MCF 10A (cell line): ENCODE measurements around the gene NOB1. TPM values are rescaled to one million over a fixed set of nuclear protein-coding genes. Genes with fewer than 3 reads are reported as not detected.
A peak's percentile ranks its signal among the peaks of the same experiment; 100 is the strongest.
"Not testable (repeated sequence)": the region's sequence is repeated elsewhere in the genome, so short reads cannot be mapped to it uniquely, and the experiment has no call there.

Experiments
- BruUV-seq: library from RNA; stranded (reverse); fragments of 400-500 nt; replicated peaks from 2 replicates; lab custom pipeline; 2021; lab: Mats Ljungman, UMichigan
- CTCF ChIA-PET: fragments of 300-600 bp; sonication (Branson Sonifier 250); formaldehyde crosslinking; extraction: SDS; loops from one replicate; lab custom pipeline; 2021; ENCODE audit warnings: antibody characterized with exemption, inconsistent platforms; lab: Yijun Ruan, JAX
- POLR2A ChIA-PET: fragments of 300-600, 350-650 bp; sonication (Branson Sonifier 250); formaldehyde crosslinking; extraction: SDS; loops from one replicate; lab custom pipeline; 2020; ENCODE audit warnings: antibody characterized with exemption, inconsistent platforms; lab: Yijun Ruan, JAX
- DNase-seq: peaks from one replicate; pipeline ENCODE4 v3.0.0-alpha.2; 2018; ENCODE audit not compliant: unreplicated experiment
- H3K27ac Mint-ChIP-seq: one replicate; pipeline ENCODE4 v1.8.0; 2022; ENCODE audit warnings: mild to moderate bottlenecking, low read depth, mixed read lengths; ENCODE audit not compliant: unreplicated experiment
- H3K27me3 Mint-ChIP-seq: one replicate; pipeline ENCODE4 v1.8.0; 2022; ENCODE audit warnings: mixed read lengths; ENCODE audit not compliant: insufficient read depth, unreplicated experiment
- H3K36me3 Mint-ChIP-seq: one replicate; pipeline ENCODE4 v1.8.0; 2022; ENCODE audit warnings: mild to moderate bottlenecking, moderate library complexity, mixed read lengths; ENCODE audit not compliant: insufficient read depth, unreplicated experiment
- H3K4me1 Mint-ChIP-seq: one replicate; pipeline ENCODE4 v1.8.0; 2022; ENCODE audit warnings: mixed read lengths; ENCODE audit not compliant: insufficient read depth, unreplicated experiment
- H3K4me3 Mint-ChIP-seq: one replicate; pipeline ENCODE4 v1.8.0; 2022; ENCODE audit warnings: mild to moderate bottlenecking, moderate library complexity, mixed read lengths; ENCODE audit not compliant: unreplicated experiment
- H3K9me3 Mint-ChIP-seq: one replicate; pipeline ENCODE4 v1.8.0; 2022; ENCODE audit warnings: mixed read lengths; ENCODE audit not compliant: unreplicated experiment
- intact Hi-C: fragments of 100-400 bp; cut with micrococcal nuclease; formaldehyde crosslinking; loops from 2 replicates; pipeline ENCODE4 v1.14.1; 2022
- total RNA-seq: library from RNA; stranded (reverse); gene quantifications from 2 replicates; pipeline ENCODE4 v1.2.3, GENCODE V29; 2022
- TF ChIP-seq, protein P1 (sequence below): fragments of 200-600 bp; IDR thresholded peaks from one replicate; pipeline ENCODE4 v1.8.0; 2022; ENCODE audit warnings: antibody characterized with exemption, mild to moderate bottlenecking; ENCODE audit not compliant: unreplicated experiment

NOB1 gene
- total RNA-seq, 1 experiment from 2014 or later, result 110 TPM

DNA sequence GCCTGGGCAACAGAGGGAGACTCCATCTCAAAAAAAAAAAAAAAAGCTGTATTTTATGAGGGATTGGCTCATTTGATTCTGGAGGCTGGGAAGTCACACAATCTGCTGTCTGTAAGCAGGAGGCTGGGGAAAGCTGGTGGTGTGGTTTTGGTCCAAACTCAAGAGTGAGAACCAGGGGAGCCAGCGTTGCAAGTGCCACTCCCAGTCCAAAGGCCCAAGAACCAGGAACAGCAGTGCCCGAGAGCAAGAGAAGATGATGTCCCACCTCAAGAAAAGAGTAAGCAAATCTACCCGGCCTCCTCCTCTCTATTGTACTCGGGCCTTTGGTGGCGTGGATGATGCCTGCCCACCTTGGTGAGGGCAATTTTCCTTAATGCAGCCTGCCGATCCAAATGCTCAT, 22.6 kb downstream of the NOB1 start:
- no peaks in the 10 kb centered on the region for H3K9me3 Mint-ChIP-seq
- peaks cover 3% of the 10 kb centered on the region for H3K4me1 Mint-ChIP-seq
- BruUV-seq, result no TSS peak
- POLR2A ChIA-PET, result interaction anchor here (1.8 kb wide), 1 partner anchor 9 kb away, joined by 4 read pairs; no protein-coding TSS in a partner anchor
- no peak for DNase-seq
- TF ChIP-seq, protein P1, sequence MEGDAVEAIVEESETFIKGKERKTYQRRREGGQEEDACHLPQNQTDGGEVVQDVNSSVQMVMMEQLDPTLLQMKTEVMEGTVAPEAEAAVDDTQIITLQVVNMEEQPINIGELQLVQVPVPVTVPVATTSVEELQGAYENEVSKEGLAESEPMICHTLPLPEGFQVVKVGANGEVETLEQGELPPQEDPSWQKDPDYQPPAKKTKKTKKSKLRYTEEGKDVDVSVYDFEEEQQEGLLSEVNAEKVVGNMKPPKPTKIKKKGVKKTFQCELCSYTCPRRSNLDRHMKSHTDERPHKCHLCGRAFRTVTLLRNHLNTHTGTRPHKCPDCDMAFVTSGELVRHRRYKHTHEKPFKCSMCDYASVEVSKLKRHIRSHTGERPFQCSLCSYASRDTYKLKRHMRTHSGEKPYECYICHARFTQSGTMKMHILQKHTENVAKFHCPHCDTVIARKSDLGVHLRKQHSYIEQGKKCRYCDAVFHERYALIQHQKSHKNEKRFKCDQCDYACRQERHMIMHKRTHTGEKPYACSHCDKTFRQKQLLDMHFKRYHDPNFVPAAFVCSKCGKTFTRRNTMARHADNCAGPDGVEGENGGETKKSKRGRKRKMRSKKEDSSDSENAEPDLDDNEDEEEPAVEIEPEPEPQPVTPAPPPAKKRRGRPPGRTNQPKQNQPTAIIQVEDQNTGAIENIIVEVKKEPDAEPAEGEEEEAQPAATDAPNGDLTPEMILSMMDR, result no peak
- H3K27me3 Mint-ChIP-seq, result no peaks in the 10 kb centered on the region
- H3K36me3 Mint-ChIP-seq, result peaks cover 4% of the 10 kb centered on the region
- intact Hi-C loops, result no loop called here
- no peak overlapping the region for H3K4me3 Mint-ChIP-seq
- CTCF ChIA-PET, result interaction anchor here (0.6 to 2.4 kb wide), 2 partner anchors 23 to 236 kb away, joined by 5 to 15 read pairs; partner anchors contain the start of gene NOB1
- no peak overlapping the region for H3K27ac Mint-ChIP-seq

DNA sequence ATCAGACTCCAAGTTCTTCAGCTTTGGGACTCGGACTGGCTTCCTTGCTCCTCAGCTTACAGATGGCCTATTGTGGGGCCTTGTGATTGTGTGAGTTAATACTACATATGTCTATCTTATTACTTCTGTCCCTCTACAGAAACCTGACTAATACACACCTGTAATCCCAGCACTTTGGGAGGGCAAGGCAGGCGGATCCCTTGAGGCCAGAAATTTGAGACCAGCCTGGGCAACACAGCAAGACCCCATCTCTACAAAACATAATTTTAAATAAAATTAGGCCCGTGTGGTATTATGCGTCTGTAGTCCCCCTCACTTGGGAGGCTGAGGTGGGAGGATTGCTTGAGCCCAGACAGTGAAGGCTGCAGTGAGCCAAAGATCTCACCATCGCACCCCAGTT, 23.4 kb downstream of the NOB1 start:
- DNase-seq, H3K36me3 Mint-ChIP-seq, intact Hi-C loops, BruUV-seq, H3K27ac Mint-ChIP-seq, H3K4me3 Mint-ChIP-seq, H3K27me3 Mint-ChIP-seq, H3K9me3 Mint-ChIP-seq: not testable (repeated sequence)
- ChIA-PET POLR2A (interaction anchor here (0.7 to 1.8 kb wide), 3 partner anchors 10 to 21 kb away, joined by 3 to 4 read pairs (median 4); no protein-coding TSS in a partner anchor), CTCF (interaction anchor here (0.6 to 2.4 kb wide), 2 partner anchors 23 to 235 kb away, joined by 5 to 15 read pairs; partner anchors contain the start of gene NOB1)
- peaks cover 11% of the 10 kb centered on the region for H3K4me1 Mint-ChIP-seq

DNA sequence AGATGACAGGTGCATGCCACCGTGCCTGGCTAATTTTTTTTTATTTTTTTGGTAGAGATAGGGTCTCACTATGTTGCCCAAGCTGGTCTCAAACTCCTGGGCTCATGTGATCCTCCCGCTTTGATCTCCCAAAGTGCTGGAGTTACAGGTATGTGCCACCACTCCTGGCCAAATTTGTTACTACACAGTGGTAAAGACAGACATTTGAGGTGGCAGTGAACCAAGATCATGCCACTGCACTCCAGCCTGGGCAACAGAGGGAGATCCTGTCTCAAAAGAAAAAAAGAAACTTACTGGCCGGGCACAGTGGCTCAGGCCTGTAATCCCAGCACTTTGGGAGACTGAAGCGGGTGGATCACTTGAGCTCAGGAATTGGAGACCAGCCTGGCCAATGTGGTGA, 25.7 kb downstream of the NOB1 start:
- Mint-ChIP-seq H3K4me1 (peaks cover 17% of the 10 kb centered on the region), H3K36me3 (peaks cover 13% of the 10 kb centered on the region)
- H3K4me3 Mint-ChIP-seq, BruUV-seq, H3K27me3 Mint-ChIP-seq, intact Hi-C loops, H3K9me3 Mint-ChIP-seq, DNase-seq, H3K27ac Mint-ChIP-seq: not testable (repeated sequence)
- CTCF ChIA-PET, result interaction anchor here (0.7 to 10.4 kb wide), 2 partner anchors 24 to 26 kb away, joined by 3 to 87 read pairs; partner anchors contain the start of gene NOB1
- POLR2A ChIA-PET, result interaction anchor here (0.9 to 6.3 kb wide), 5 partner anchors 11 to 34 kb away, joined by 4 to 138 read pairs (median 63); partner anchors contain the start of genes NOB1 and WWP2

DNA sequence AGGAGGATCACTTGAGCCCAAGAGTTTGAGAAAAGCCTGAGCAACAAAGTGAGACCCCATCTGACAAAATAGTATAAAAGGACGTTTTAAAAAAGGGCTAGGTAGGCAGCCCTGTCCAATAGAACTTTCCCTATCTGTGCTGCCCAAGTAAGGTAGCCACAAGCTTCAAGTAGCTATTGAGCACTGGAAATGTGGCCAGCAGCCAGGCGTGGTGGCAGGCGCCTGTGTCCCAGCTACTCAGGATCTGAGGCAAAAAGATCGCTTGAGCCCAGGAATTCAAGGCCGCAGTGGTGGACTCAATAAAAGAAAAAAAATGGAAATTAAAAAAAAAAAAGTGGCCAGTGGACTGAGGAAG, 26.8 kb downstream of the NOB1 start:
- no peaks in the 10 kb centered on the region for H3K27me3 Mint-ChIP-seq
- TF ChIP-seq, protein P1, result no peak
- no peak for DNase-seq
- ChIA-PET CTCF (interaction anchor here (0.7 to 10.4 kb wide), 3 partner anchors 11 to 532 kb away, joined by 4 to 87 read pairs (median 5); partner anchors contain the start of gene NOB1), POLR2A (interaction anchor here (0.6 to 6.3 kb wide), 10 partner anchors 12 to 800 kb away, joined by 3 to 138 read pairs (median 4); partner anchors contain the start of genes NOB1 and WWP2)
- peak overlapping the region; percentile 93 for H3K27ac Mint-ChIP-seq
- intact Hi-C loops, result no loop called here
- peak overlapping the region; percentile 90 for H3K4me3 Mint-ChIP-seq
- no TSS peak for BruUV-seq
- H3K4me1 Mint-ChIP-seq, result peaks cover 17% of the 10 kb centered on the region
- no peaks in the 10 kb centered on the region for H3K9me3 Mint-ChIP-seq
- peaks cover 19% of the 10 kb centered on the region for H3K36me3 Mint-ChIP-seq
